Germinal center (tissue), 1 donor: ENCODE measurements around the gene SEPHS2.

Experiments used
- DNase-seq: peaks from one replicate; pipeline ENCODE4 v3.0.0; 2012; ENCODE audit warnings: mixed read lengths, low spot score

Gene SEPHS2

GRCh38 chr16:30429678-30430427 lies 15.8 kb downstream of the SEPHS2 start, which contains the start of gene DCTPP1:
Gene DCTPP1, minus strand, starts transcription at chr16:30430030. Its CDS starts 50 bp downstream, at chr16:30429980.
- peak; percentile 95 for DNase-seq

GRCh38 chr16:30429418-30429677 lies 16.3 kb downstream of the SEPHS2 start:
- no peak for DNase-seq

GRCh38 chr16:30428055-30428454 lies 17.6 kb downstream of the SEPHS2 start:
- DNase-seq, result no peak

- DNase-seq, result no peak
Measured at GRCh38 chr16:30421010-30421409, 24.7 kb downstream of the SEPHS2 start.

- no peak for DNase-seq
Measured at GRCh38 chr16:30418350-30419181, 27.1 kb downstream of the SEPHS2 start.

GRCh38 chr16:30417529-30418349 lies 27.9 kb downstream of the SEPHS2 start:
- peak; percentile 90 for DNase-seq

- no peak for DNase-seq
Measured at GRCh38 chr16:30416624-30417528, 28.8 kb downstream of the SEPHS2 start.

GRCh38 chr16:30416047-30416603 lies 29.5 kb downstream of the SEPHS2 start:
- no peak for DNase-seq

- no peak for DNase-seq
Measured at GRCh38 chr16:30414159-30414558, 31.5 kb downstream of the SEPHS2 start.

- DNase-seq, result no peak
Measured at GRCh38 chr16:30413112-30413806, 32.4 kb downstream of the SEPHS2 start.

GRCh38 chr16:30409125-30410060 lies 36.3 kb downstream of the SEPHS2 start:
- peak; percentile 88 for DNase-seq

- peak; percentile 28 for DNase-seq
Measured at GRCh38 chr16:30407804-30408534, 37.7 kb downstream of the SEPHS2 start.

GRCh38 chr16:30407102-30407803 lies 38.4 kb downstream of the SEPHS2 start, which contains the start of gene ZNF771:
Gene ZNF771, plus strand, starts transcription at chr16:30407606. Its CDS starts 448 bp downstream, at chr16:30408054.
- peak; percentile 90 for DNase-seq

- DNase-seq, result no peak
Measured at GRCh38 chr16:30406795-30407101, 38.9 kb downstream of the SEPHS2 start.

- no peak for DNase-seq
Measured at GRCh38 chr16:30401768-30402425, 43.8 kb downstream of the SEPHS2 start.

GRCh38 chr16:30399435-30400186 lies 46.1 kb downstream of the SEPHS2 start:
- DNase-seq, result no peak
